22Rv1 (cell line): ENCODE data around the gene FOLR3.

ENCODE experiments used
- ZFX ChIP-seq: fragments of 450-650 bp; IDR thresholded peaks from 2 replicates; pipeline ENCODE4 v1.6.1; 2017; ENCODE audit warnings: antibody characterized with exemption, borderline replicate concordance
- TF ChIP-seq, protein P1 (sequence below): fragments of 450-650 bp; IDR thresholded peaks from 2 replicates; pipeline ENCODE4 v1.5.1; 2017; ENCODE audit warnings: mild to moderate bottlenecking

DNA sequence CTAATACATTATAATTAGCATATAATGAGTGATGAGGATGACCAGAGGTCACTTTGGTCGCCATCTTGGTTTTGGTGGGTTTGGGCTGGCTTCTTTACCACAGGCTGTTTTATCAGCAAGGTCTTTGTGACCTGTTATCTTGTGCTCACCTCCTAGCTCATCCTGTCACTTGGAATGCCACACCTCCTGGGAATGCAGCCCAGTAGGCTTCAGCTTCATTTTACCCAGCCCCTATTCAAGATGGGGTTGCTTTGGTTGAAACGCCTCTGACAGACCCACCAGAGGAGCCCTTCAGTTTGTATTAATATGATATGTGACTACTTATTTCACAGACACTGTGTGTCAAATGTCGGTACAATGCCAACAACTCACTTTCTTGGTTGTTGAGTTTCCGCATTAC, 20.2 kb downstream of the FOLR3 start:
- TF ChIP-seq, protein P1, sequence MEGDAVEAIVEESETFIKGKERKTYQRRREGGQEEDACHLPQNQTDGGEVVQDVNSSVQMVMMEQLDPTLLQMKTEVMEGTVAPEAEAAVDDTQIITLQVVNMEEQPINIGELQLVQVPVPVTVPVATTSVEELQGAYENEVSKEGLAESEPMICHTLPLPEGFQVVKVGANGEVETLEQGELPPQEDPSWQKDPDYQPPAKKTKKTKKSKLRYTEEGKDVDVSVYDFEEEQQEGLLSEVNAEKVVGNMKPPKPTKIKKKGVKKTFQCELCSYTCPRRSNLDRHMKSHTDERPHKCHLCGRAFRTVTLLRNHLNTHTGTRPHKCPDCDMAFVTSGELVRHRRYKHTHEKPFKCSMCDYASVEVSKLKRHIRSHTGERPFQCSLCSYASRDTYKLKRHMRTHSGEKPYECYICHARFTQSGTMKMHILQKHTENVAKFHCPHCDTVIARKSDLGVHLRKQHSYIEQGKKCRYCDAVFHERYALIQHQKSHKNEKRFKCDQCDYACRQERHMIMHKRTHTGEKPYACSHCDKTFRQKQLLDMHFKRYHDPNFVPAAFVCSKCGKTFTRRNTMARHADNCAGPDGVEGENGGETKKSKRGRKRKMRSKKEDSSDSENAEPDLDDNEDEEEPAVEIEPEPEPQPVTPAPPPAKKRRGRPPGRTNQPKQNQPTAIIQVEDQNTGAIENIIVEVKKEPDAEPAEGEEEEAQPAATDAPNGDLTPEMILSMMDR, result no peak
- no peak for TF ChIP-seq ZFX
